Keratinocyte (primary cell): ENCODE results near the gene LYL1. TPM values are rescaled to one million over a fixed set of nuclear protein-coding genes. Genes with fewer than 3 reads are reported as not detected.

Experiments
- DNase-seq: peaks from one replicate; pipeline ENCODE4 v3.0.0-alpha.2; 2011; ENCODE audit warnings: low read depth, missing footprints, low spot score
- FAIRE-seq: peaks from 2 replicates; lab custom pipeline; 2011; peaks lifted over from hg19 to GRCh38; lab: Jason Lieb, UNC
- H2AFZ ChIP-seq: 2 replicates; pipeline ENCODE4 v1.6.0; 2012; ENCODE audit warnings: low read length, control low read depth, inconsistent platforms; ENCODE audit not compliant: control insufficient read depth
- H3K27ac ChIP-seq: 2 replicates; pipeline ENCODE4 v1.5.1; 2011; ENCODE audit warnings: low read length; ENCODE audit not compliant: control insufficient read depth, insufficient read depth
- H3K27me3 ChIP-seq: 3 replicates; pipeline ENCODE4 v1.6.0; 2011; ENCODE audit warnings: low read length; ENCODE audit not compliant: control insufficient read depth, insufficient read depth; ENCODE audit errors: extremely low read depth
- H3K36me3 ChIP-seq, 2 experiments: 2 replicates in 1 of 2; 3 replicates in 1 of 2; pipeline ENCODE4 v1.5.1; 2011; ENCODE audit warnings: low read length in 2 of 2, mild to moderate bottlenecking in 1 of 2; ENCODE audit not compliant: control insufficient read depth in 2 of 2, insufficient read depth in 2 of 2; ENCODE audit errors: extremely low read depth in 1 of 2
- H3K4me1 ChIP-seq: 3 replicates; pipeline ENCODE4 v1.5.1; 2011; ENCODE audit warnings: low read length; ENCODE audit not compliant: control insufficient read depth, insufficient read depth; ENCODE audit errors: extremely low read depth
- H3K4me2 ChIP-seq: 3 replicates; pipeline ENCODE4 v1.6.0; 2011; ENCODE audit warnings: low read depth, low read length; ENCODE audit not compliant: control insufficient read depth, insufficient read depth; ENCODE audit errors: extremely low read depth
- H3K4me3 ChIP-seq, 3 experiments: fragments of 200-600 bp in 1 of 3; sonication (generic) in 1 of 3; 2 replicates in 2 of 3; 3 replicates in 1 of 3; pipeline ENCODE4 v1.5.1; 2011 to 2016; ENCODE audit warnings: low read length in 3 of 3, mild to moderate bottlenecking in 3 of 3, control low read depth in 2 of 3, inconsistent platforms in 1 of 3, low read depth in 1 of 3, mixed read lengths in 1 of 3, mixed run types in 1 of 3, moderate library complexity in 1 of 3; ENCODE audit not compliant: control insufficient read depth in 2 of 3, insufficient read depth in 2 of 3; ENCODE audit errors: extremely low read depth in 1 of 3
- H3K79me2 ChIP-seq: 2 replicates; pipeline ENCODE4 v1.6.0; 2012; ENCODE audit warnings: low read length; ENCODE audit not compliant: control insufficient read depth, insufficient read depth
- H3K9ac ChIP-seq: 3 replicates; pipeline ENCODE4 v1.6.0; 2011; ENCODE audit warnings: low read length; ENCODE audit not compliant: control insufficient read depth, insufficient read depth; ENCODE audit errors: extremely low read depth
- H3K9me1 ChIP-seq: 3 replicates; pipeline ENCODE4 v1.6.0; 2011; ENCODE audit warnings: low read length; ENCODE audit not compliant: control insufficient read depth, insufficient read depth; ENCODE audit errors: extremely low read depth
- H3K9me3 ChIP-seq: 2 replicates; pipeline ENCODE4 v1.5.1; 2012; ENCODE audit warnings: low read depth, low read length; ENCODE audit not compliant: control insufficient read depth
- H4K20me1 ChIP-seq: 3 replicates; pipeline ENCODE4 v1.6.0; 2011; ENCODE audit warnings: low read length; ENCODE audit not compliant: control insufficient read depth, insufficient read depth; ENCODE audit errors: extremely low read depth
- CTCF ChIP-seq, 3 experiments: IDR thresholded peaks in 1 of 3; conservative IDR thresholded peaks in 1 of 3; optimal IDR thresholded peaks in 1 of 3; 2 replicates in 2 of 3; 3 replicates in 1 of 3; pipeline versions ENCODE3 to v1.5.1; 2011; ENCODE audit warnings: low read length in 3 of 3, mild to moderate bottlenecking in 3 of 3, moderate library complexity in 2 of 3, control low read depth in 1 of 3, inconsistent platforms in 1 of 3; ENCODE audit not compliant: insufficient read depth in 2 of 3; ENCODE audit errors: extremely low read depth in 1 of 3
- EZH2 ChIP-seq: IDR thresholded peaks from one replicate; pipeline ENCODE4 v1.6.1; 2012; ENCODE audit warnings: inconsistent platforms, mild to moderate bottlenecking, low read length, moderate library complexity
- dilution Hi-C: fragments of 300-500 bp; cut with MboI; formaldehyde crosslinking; loops from one replicate; pipeline ENCODE4 v1.7.0; 2020; ENCODE audit warnings: low sequenced_read_pairs; ENCODE audit not compliant: extremely low pct_ligation_motif_present
- polyA plus RNA-seq, 5 experiments: library from polyadenylated mRNA; depleted of rRNA in 3 of 5; stranded (reverse) in 3 of 5; stranded (forward) in 1 of 5; unstranded in 1 of 5; fragments of >200 nt; gene quantifications; 1 replicate in 1 of 5; 2 replicates in 3 of 5; 3 replicates in 1 of 5; pipeline versions ENCODE4 v1.2.1 to v1.2.3, GENCODE V29; 2011 to 2012; ENCODE audit warnings: missing spikeins in 2 of 5, low read depth in 1 of 5, low replicate concordance in 1 of 5

Gene LYL1
- polyA plus RNA-seq, 1 donor (not counting 4 experiments of a cell fraction or from before 2014, with no cell fraction given): 0.07 TPM

- peak; percentile 13 for FAIRE-seq
- H3K4me1 ChIP-seq: peaks cover 16% of the 10 kb centered on the region
- no peaks in the 10 kb centered on the region for H3K9me1 ChIP-seq
- H3K27ac ChIP-seq: no peak overlapping the region
- TF ChIP-seq CTCF (optimal IDR thresholded peaks at IDR 0.05 in 1 of 3, IDR thresholded peaks at IDR 0.05 in 1 of 3, conservative IDR thresholded peaks at IDR 0.05 in 1 of 3; ENCODE audit: extremely low read depth in 1 of 3, insufficient read depth in 2 of 3, low read length in 3 of 3): no peak
- no peak for TF ChIP-seq EZH2
- no peaks in the 10 kb centered on the region for H3K79me2 ChIP-seq
- DNase-seq: no peak
- no peak overlapping the region for H2AFZ ChIP-seq
- no peak overlapping the region for H3K4me3 ChIP-seq
- no peaks in the 10 kb centered on the region for H3K27me3 ChIP-seq
- H3K9me3 ChIP-seq: no peaks in the 10 kb centered on the region
- dilution Hi-C loops: no loop called here
- no peaks in the 10 kb centered on the region for H4K20me1 ChIP-seq
- no peak overlapping the region for H3K9ac ChIP-seq
- peak overlapping the region; percentile 22 for H3K4me2 ChIP-seq
- peaks cover 14 to 30% of the 10 kb centered on the region in 2 experiments for H3K36me3 ChIP-seq
These were observed 23.6 kb downstream of the LYL1 start for GRCh38 chr19:13078897-13079541.

- FAIRE-seq: no peak
- dilution Hi-C loops: no loop called here
- peaks cover 16 to 35% of the 10 kb centered on the region in 2 experiments for H3K36me3 ChIP-seq
- no peak overlapping the region for H3K4me2 ChIP-seq
- H3K79me2 ChIP-seq: no peaks in the 10 kb centered on the region
- no peak overlapping the region for H3K27ac ChIP-seq
- no peak overlapping the region for H3K9ac ChIP-seq
- H2AFZ ChIP-seq: no peak overlapping the region
- no peaks in the 10 kb centered on the region for H3K27me3 ChIP-seq
- no peaks in the 10 kb centered on the region for H3K9me1 ChIP-seq
- no peak for DNase-seq
- no peak overlapping the region for H3K4me3 ChIP-seq
- no peaks in the 10 kb centered on the region for H3K9me3 ChIP-seq
- H4K20me1 ChIP-seq: no peaks in the 10 kb centered on the region
- TF ChIP-seq CTCF (optimal IDR thresholded peaks at IDR 0.05 in 1 of 3, IDR thresholded peaks at IDR 0.05 in 1 of 3, conservative IDR thresholded peaks at IDR 0.05 in 1 of 3; ENCODE audit: extremely low read depth in 1 of 3, insufficient read depth in 2 of 3, low read length in 3 of 3) (no peak), EZH2 (no peak)
- peaks cover 16% of the 10 kb centered on the region for H3K4me1 ChIP-seq
These were observed 24.3 kb downstream of the LYL1 start for GRCh38 chr19:13078381-13078780.
